ENCODE measurements around the gene REXO1. TPM values are rescaled to one million over a fixed set of nuclear protein-coding genes. Genes with fewer than 3 reads are reported as not detected.

REXO1 gene
- total RNA-seq, 6 donors from 2014 or later = 17.0 to 106 (median 38.8) TPM

- Histone ChIP-seq H3K9me3 (no peaks in the 10 kb centered on the region), H3K4me3 (peak overlapping the region in 3 of 4 donors; percentile 34 to 60 (median 47)), H3K27ac (peak overlapping the region; percentile 93 to 95 (median 94)), H3K4me1 (peaks cover 60 to 82% (median 79%) of the 10 kb centered on the region in 4 donors), H3K36me3 (peaks cover 0 to 4% (median 0%) of the 10 kb centered on the region in 4 donors), H3K27me3 (no peaks in the 10 kb centered on the region)
- ATAC-seq (ENCODE audit: low FRiP score in 2 of 2) (no peak), DNase-seq (peak; percentile 54 to 88)
- peak in 1 of 2 donors; percentile 11 for TF ChIP-seq POLR2AphosphoS5 (IDR thresholded peaks at IDR 0.05)
- no peak for TF ChIP-seq CTCF (IDR thresholded peaks at IDR 0.05)
- 53 to 69% methylated on average over 16 to 37 of the region's 37 CpGs for WGBS, 2 donors
Observed at GRCh38 chr19:1854542-1855039, 6.3 kb upstream of the REXO1 start.

- DNase-seq = no peak
- WGBS, 2 donors = 53 to 74% methylated on average over 6 to 8 of the region's 16 CpGs
- peaks cover 0 to 4% (median 0%) of the 10 kb centered on the region in 4 donors for H3K36me3 ChIP-seq
- H3K9me3 ChIP-seq = no peaks in the 10 kb centered on the region
- no peak for ATAC-seq (ENCODE audit: low FRiP score in 2 of 2)
- peaks cover 59 to 78% (median 74%) of the 10 kb centered on the region in 4 donors for H3K4me1 ChIP-seq
- H3K4me3 ChIP-seq = peak overlapping the region in 3 of 4 donors; percentile 34 to 60 (median 47)
- no peak for TF ChIP-seq POLR2A (IDR thresholded peaks at IDR 0.05)
- no peak for TF ChIP-seq CTCF (IDR thresholded peaks at IDR 0.05)
- TF ChIP-seq POLR2AphosphoS5 (IDR thresholded peaks at IDR 0.05) = no peak
- no peak for TF ChIP-seq EP300 (IDR thresholded peaks at IDR 0.05)
- H3K27me3 ChIP-seq = no peaks in the 10 kb centered on the region
- peak overlapping the region; percentile 93 to 95 (median 94) for H3K27ac ChIP-seq
Observed at GRCh38 chr19:1854039-1854541, 5.8 kb upstream of the REXO1 start.

DNA sequence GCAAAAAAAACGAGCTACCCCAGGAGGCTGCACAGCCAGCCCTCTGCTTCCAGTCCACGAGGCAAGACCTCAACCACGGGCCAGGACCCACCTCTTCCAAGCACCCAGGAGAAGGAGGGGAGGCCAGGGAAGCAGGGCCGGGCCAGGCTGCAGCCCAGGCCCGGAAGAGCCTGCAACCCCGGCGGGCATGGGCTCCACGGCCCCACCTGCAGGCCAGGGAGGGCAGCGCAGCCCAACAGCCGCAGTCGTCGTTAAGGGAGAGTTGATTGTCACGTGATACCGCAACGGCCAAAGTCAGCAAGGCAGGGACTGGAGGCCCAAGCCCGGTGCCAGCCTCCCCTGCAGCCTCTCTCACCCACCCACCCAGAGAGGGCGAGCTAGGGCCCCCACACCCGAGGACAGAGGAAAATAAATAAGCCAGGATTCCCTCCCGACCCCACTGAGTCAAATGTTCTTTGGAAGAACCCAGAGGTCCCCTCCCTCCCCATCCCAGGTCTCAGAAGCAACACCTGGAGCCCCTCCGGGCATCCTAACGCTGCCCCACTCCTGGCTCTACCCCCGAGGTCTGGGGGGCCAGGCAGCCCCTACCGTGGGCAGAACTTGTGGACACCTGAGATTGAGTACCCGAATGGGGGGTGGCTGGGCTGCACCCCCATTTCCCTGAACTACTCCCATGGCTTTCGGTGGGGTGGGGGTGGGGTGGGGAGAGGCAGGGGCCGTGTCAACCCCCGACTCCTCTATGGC, 5.2 kb upstream of the REXO1 start:
- DNase-seq = peak; percentile 92 to 96
- Histone ChIP-seq H3K27ac (peak overlapping the region; percentile 25 to 95 (median 93)), H3K4me3 (peak overlapping the region in 1 of 4 donors; percentile 17)

GRCh38 chr19:1852581-1853128, 4.4 kb upstream of the REXO1 start:
- TF ChIP-seq EP300 (IDR thresholded peaks at IDR 0.05) (no peak), POLR2A (IDR thresholded peaks at IDR 0.05) (no peak), POLR2AphosphoS5 (IDR thresholded peaks at IDR 0.05) (no peak)
- Histone ChIP-seq H3K4me1 (peaks cover 54 to 70% (median 61%) of the 10 kb centered on the region in 4 donors), H3K4me3 (no peak overlapping the region), H3K36me3 (peaks cover 0 to 4% (median 0%) of the 10 kb centered on the region in 4 donors), H3K9me3 (no peaks in the 10 kb centered on the region), H3K27ac (peak overlapping the region in 1 of 4 donors; percentile 93), H3K27me3 (no peaks in the 10 kb centered on the region)
- no peak for ATAC-seq (ENCODE audit: low FRiP score in 2 of 2)
- DNase-seq = no peak
- 76 to 80% methylated on average over 7 to 9 of the region's 9 CpGs for WGBS, 2 donors

More for the DNA sequence above, 5.2 kb upstream of the REXO1 start:
- TF ChIP-seq CTCF (IDR thresholded peaks at IDR 0.05) (peak; percentile 95 to 97 (median 96)), POLR2AphosphoS5 (IDR thresholded peaks at IDR 0.05) (no peak)
- no peaks in the 10 kb centered on the region for H3K9me3 ChIP-seq
- H3K4me1 ChIP-seq = peaks cover 62 to 76% (median 69%) of the 10 kb centered on the region in 4 donors
- peak; percentile 56 to 71 for ATAC-seq (ENCODE audit: low FRiP score in 2 of 2)
- 28 to 41% methylated on average over 10 to 22 of the region's 27 CpGs for WGBS, 2 donors
- no peaks in the 10 kb centered on the region for H3K27me3 ChIP-seq
- H3K36me3 ChIP-seq = peaks cover 0 to 4% (median 0%) of the 10 kb centered on the region in 4 donors
